ENCODE measurements around the gene ONECUT1. TPM values are rescaled to one million over a fixed set of nuclear protein-coding genes. Genes with fewer than 3 reads are reported as not detected.

Gene ONECUT1
- total and polyA plus RNA-seq, 2 of the 8 experiments (the other 6 are each of a cell fraction or from before 2014, with no cell fraction given): 0.65 to 6.4 TPM

- TF ChIP-seq, protein P1, sequence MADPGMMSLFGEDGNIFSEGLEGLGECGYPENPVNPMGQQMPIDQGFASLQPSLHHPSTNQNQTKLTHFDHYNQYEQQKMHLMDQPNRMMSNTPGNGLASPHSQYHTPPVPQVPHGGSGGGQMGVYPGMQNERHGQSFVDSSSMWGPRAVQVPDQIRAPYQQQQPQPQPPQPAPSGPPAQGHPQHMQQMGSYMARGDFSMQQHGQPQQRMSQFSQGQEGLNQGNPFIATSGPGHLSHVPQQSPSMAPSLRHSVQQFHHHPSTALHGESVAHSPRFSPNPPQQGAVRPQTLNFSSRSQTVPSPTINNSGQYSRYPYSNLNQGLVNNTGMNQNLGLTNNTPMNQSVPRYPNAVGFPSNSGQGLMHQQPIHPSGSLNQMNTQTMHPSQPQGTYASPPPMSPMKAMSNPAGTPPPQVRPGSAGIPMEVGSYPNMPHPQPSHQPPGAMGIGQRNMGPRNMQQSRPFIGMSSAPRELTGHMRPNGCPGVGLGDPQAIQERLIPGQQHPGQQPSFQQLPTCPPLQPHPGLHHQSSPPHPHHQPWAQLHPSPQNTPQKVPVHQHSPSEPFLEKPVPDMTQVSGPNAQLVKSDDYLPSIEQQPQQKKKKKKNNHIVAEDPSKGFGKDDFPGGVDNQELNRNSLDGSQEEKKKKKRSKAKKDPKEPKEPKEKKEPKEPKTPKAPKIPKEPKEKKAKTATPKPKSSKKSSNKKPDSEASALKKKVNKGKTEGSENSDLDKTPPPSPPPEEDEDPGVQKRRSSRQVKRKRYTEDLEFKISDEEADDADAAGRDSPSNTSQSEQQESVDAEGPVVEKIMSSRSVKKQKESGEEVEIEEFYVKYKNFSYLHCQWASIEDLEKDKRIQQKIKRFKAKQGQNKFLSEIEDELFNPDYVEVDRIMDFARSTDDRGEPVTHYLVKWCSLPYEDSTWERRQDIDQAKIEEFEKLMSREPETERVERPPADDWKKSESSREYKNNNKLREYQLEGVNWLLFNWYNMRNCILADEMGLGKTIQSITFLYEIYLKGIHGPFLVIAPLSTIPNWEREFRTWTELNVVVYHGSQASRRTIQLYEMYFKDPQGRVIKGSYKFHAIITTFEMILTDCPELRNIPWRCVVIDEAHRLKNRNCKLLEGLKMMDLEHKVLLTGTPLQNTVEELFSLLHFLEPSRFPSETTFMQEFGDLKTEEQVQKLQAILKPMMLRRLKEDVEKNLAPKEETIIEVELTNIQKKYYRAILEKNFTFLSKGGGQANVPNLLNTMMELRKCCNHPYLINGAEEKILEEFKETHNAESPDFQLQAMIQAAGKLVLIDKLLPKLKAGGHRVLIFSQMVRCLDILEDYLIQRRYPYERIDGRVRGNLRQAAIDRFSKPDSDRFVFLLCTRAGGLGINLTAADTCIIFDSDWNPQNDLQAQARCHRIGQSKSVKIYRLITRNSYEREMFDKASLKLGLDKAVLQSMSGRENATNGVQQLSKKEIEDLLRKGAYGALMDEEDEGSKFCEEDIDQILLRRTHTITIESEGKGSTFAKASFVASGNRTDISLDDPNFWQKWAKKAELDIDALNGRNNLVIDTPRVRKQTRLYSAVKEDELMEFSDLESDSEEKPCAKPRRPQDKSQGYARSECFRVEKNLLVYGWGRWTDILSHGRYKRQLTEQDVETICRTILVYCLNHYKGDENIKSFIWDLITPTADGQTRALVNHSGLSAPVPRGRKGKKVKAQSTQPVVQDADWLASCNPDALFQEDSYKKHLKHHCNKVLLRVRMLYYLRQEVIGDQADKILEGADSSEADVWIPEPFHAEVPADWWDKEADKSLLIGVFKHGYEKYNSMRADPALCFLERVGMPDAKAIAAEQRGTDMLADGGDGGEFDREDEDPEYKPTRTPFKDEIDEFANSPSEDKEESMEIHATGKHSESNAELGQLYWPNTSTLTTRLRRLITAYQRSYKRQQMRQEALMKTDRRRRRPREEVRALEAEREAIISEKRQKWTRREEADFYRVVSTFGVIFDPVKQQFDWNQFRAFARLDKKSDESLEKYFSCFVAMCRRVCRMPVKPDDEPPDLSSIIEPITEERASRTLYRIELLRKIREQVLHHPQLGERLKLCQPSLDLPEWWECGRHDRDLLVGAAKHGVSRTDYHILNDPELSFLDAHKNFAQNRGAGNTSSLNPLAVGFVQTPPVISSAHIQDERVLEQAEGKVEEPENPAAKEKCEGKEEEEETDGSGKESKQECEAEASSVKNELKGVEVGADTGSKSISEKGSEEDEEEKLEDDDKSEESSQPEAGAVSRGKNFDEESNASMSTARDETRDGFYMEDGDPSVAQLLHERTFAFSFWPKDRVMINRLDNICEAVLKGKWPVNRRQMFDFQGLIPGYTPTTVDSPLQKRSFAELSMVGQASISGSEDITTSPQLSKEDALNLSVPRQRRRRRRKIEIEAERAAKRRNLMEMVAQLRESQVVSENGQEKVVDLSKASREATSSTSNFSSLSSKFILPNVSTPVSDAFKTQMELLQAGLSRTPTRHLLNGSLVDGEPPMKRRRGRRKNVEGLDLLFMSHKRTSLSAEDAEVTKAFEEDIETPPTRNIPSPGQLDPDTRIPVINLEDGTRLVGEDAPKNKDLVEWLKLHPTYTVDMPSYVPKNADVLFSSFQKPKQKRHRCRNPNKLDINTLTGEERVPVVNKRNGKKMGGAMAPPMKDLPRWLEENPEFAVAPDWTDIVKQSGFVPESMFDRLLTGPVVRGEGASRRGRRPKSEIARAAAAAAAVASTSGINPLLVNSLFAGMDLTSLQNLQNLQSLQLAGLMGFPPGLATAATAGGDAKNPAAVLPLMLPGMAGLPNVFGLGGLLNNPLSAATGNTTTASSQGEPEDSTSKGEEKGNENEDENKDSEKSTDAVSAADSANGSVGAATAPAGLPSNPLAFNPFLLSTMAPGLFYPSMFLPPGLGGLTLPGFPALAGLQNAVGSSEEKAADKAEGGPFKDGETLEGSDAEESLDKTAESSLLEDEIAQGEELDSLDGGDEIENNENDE (IDR thresholded peaks at IDR 0.05; ENCODE audit: insufficient replicate concordance, low read length): peak; percentile 20
- TF ChIP-seq POU5F1 (IDR thresholded peaks at IDR 0.05; ENCODE audit: low read depth, low read length) (no peak), TEAD4 (IDR thresholded peaks at IDR 0.05; ENCODE audit: low read depth, low read length) (0 out of 2 replicates have a peak, but pooled peaks have one; percentile 8), EZH2 (IDR thresholded peaks at IDR 0.05; ENCODE audit: low read depth, low read length, severe bottlenecking) (peak; percentile 86), CBX8 (IDR thresholded peaks at IDR 0.05; ENCODE audit: borderline replicate concordance, low read depth, low read length) (peak; percentile 86; the same call in 1 of the 2 replicates), CTBP2 (IDR thresholded peaks at IDR 0.05; ENCODE audit: borderline replicate concordance, insufficient read depth, insufficient read length, low read length) (no peak)
Observed at GRCh38 chr15:52794665-52795463, 4.7 kb upstream of the ONECUT1 start (continued).
